HG02588 (cell line): ENCODE measurements around the gene TPRN.

Experiments used
- ATAC-seq: cut with Tn5 transposase; IDR thresholded peaks from one replicate; pipeline ENCODE4 v1.9.1; 2021; ENCODE audit warnings: mild to moderate bottlenecking, moderate library complexity; ENCODE audit not compliant: unreplicated experiment

The TPRN gene

GRCh38 chr9:137191245-137191644 is 9.3 kb downstream of the TPRN start:
- ATAC-seq: no peak

DNA sequence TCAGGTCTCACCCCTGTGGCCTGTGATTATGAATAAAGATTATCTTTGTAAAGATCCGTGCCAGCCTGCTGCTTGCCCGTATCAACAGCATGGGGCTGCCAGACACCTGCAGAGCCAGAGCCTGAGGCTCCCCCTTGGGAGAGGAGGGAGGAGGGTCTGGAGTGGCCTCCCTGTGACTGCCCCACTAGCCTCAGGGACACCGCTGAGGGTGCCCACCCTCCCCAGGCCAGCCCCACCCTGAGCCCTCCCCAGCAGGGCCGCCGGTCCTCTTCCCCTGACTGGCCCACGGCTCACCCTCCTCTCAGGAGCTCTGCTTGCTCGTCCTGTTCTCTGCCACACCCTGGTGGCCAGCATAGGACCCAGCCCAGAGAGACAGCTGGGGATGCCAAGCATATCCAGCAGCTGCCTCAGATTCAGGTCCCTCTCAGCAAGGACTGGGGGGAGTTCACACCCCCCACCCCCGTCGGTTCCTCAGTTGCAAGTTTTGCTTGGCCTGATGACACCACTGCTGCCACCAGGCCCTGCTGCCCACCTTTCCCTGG is 10.2 kb downstream of the TPRN start:
- ATAC-seq: no peak

GRCh38 chr9:137189297-137190295 is 10.9 kb downstream of the TPRN start:
- ATAC-seq: no peak

DNA sequence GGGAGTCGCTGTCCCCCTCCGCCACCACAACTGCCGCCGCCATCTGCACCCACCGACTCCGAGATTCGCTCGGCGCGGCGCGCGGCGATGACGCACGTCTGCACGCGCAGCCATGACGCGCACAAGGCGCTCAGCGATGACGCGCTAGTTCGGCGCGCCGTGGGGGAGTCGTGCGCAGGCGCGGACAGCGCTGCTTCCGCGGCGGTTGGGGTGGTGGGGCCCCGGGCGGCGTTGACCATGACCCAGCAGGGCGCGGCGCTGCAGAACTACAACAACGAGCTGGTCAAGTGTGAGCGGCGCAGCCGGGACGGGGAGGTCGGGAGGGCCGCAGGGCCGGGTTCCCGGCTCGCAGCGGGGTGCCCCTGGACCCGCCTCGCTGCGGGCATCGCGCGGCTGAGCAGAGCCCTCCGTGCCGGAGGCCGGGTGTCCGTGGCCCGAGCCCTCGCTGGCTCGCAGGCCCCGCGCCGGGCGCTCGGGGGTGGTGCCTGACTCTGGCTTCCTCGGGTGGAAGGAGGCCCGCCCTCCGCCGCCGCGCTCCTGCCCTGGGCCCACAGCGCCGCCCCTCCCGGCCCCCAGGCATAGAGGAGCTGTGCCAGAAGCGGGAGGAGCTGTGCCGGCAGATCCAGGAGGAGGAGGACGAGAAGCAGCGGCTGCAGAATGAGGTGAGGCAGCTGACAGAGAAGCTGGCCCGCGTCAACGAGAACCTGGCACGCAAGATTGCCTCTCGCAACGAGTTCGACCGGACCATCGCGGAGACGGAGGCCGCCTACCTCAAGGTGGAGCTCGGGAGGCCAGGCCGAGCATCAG is 11.8 kb downstream of the TPRN start, which contains the start of the genes ANAPC2 and SSNA1:
ANAPC2 (minus strand) TSS at position 71 of the 807 bp plus-strand sequence; CDS start at position 43, 28 bp downstream.
SSNA1 (plus strand) TSS at position 187 of the 807 bp plus-strand sequence; CDS start at position 238, 51 bp downstream.
- peak; percentile 73 for ATAC-seq

DNA sequence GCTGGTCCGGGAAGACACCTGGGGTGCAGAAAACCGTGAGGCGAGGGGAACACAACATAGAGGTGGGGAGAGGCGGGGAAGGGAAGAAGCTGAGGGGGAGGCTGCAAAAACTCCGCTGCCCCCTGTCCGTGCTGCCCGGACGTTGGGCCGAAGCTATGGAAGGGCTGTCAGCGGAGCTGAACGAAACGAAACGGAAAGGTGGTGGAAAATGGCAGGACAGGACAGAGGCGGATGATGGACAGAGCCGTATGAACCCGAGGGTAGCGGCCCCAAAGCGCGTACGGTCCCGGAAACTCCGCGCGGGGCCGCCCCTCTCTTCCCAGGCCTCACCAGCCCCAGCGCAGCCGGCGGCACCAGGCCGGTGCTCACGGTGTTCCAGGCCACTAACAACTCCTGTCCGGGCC is 12.5 kb downstream of the TPRN start:
- ATAC-seq: no peak

GRCh38 chr9:137187386-137187785 is 13.2 kb downstream of the TPRN start:
- no peak for ATAC-seq

DNA sequence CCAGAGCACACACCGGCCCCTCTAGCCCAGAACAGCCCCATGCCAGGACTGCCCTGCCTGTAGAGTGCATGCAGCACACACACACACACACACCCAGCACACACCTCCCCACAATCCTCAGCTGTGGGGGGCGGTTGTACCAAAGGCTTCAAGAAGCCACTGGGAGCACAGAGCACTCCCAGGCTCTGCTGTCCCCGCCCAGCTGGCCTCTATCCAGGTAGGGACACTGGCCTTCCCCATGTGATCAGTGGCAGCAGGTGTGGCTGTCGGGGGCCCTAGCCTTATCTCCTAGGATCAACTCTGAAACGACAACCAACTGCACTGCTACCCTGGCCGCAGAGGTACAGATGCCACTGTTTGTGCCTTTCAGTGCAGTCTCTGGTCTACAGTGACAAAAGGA is 14.2 kb downstream of the TPRN start:
- no peak for ATAC-seq

DNA sequence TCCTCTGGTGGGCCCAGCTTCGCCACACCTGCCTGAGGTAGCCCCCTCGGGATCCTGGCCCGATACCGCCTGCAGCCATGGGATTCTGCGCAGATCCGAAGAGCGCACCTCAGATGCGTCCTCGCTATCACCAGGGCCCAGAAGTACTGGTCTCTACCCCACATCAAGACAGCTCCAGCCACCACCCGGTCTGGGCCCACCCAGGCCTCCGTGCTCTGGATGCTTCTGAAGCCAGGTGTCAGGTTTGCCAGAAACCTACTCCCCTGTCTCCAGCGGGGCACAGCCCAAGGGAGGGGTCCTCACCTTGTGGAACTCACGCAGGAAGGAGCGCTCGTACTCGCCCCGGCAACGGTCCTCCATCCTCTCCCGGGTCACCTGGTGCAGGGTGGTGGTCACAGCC is 14.6 kb downstream of the TPRN start:
- ATAC-seq: no peak

GRCh38 chr9:137184881-137185660 is 15.5 kb downstream of the TPRN start:
- ATAC-seq: no peak

GRCh38 chr9:137183980-137184595 is 16.5 kb downstream of the TPRN start:
- no peak for ATAC-seq

- no peak for ATAC-seq
Measured at GRCh38 chr9:137182836-137183235, 17.7 kb downstream of the TPRN start.

DNA sequence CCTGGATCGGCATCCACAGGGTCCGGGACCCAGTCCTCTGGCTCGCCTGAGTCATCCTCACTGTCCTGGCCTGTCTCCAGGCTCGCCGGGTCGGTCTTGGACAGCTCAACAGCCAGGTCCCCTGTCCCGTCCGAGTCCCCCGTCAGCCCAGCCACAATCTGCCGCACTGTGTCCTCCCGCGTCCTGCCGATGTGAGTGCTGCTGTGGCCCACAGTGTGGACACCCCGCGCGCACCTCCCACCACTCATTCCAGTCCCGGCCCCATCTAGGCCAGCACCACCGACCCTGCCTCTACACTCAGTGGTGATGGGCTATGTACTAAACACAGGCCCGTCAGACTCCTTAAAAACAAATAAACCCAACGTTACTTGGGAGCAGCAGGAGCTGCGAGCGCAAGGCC is 18.9 kb downstream of the TPRN start:
- ATAC-seq: no peak

- ATAC-seq: no peak
Measured at GRCh38 chr9:137180491-137180890, 20.1 kb downstream of the TPRN start.

DNA sequence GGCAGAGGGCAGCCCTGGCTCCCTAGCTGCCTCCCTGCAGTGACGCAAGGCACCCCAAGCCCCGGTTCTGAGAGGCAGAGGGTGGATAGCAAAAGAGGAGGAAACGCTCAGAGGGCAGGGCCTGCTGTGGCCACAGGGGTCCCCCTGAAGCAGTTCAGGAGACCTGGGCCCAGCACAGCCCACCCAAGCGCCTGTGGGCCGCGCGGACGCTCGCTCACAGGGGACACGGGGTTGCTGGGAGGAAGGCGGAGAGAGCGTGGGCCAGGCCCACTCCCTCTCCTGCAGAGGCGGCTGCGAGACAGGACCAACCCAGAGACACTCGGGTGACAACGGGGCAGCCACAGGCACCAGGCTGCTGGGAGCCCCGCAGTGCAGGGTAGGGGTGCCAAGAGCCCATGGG is 20.8 kb downstream of the TPRN start:
- no peak for ATAC-seq

- no peak for ATAC-seq
Measured at GRCh38 chr9:137178939-137179630, 21.5 kb downstream of the TPRN start.

DNA sequence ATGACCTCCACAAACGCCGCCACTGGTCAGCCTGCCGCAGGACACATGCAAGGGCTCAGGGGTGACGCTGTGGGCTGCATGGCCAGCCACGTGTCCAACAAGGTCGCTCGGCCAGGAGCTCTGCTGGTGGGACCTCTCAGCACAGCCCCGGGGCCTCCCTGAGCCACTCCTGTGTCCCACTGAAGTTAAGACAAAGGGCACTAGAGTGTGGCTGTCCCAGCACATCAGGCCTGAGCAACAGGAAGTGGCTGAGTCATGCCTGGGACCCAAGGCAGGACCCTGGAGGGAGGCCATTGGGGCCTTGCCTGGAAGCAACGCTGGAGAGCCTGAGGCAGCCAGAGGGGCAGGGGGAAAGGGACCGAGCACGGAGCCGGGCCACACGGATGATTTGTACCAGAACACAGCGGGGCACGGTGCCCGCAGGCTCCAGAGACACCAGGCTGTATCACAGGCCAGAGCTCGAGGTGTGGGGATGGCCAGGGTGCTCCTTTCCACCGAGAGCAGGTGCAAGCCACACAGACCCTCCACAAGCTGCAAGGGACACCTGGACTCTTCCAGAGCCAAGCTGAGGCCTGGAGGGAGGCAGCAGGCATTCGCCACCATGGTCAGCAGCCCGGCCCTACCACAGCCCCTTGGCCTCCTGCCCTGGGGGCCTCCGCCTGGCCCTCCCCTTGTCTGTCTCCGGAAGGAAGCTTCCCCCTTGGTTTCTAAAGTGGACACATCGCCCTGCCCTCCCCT is 22.2 kb downstream of the TPRN start:
- no peak for ATAC-seq

DNA sequence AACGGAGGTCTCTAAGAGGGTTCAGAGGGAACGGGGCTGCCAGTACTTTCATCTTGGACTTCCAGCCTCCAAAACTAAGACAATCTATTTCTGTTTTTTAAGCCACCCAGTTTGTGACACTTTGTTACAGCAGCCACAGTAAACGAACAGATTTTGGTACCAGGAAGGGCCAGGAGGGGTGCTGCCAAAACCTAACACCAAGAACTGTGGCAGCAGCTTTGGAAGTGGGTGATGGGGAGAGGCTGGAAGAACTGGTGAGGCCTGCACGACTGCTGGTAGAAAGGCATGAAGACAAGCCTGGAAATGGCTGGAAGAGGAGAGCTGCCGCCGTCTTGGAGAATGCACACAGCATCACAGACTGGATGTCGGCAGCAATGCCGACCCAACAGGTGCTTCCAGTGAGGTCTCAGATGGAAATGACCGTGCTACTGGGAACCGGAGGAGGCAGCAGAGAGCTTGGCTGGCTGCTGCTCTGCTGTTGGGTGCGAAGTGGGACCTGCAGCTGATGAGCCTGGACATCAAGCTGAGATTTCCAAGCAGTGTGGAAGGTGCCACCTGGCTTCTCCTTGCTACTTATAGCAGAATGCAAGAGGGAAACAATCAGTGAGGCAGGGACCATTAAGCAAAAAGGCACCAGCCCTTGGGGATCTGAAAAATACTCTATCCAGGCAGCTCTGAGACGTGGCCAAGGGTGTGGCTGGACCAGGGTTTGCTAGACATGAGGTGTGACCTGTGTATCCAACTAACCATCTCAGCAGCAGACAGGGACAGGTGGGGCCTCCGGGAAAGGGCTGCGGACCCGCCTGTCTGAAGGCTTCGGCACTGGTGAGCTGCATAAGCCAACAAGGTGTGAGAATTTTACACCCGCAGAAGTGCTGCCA is 24.0 kb downstream of the TPRN start:
- ATAC-seq: no peak
